ENCODE results near the gene HMCN2.

GRCh38 chr9:130239741-130240241 lies 25.8 kb upstream of the HMCN2 start:
- TF ChIP-seq EZH2 (IDR thresholded peaks at IDR 0.05; ENCODE audit: low read depth) (no peak), CTCF (conservative IDR thresholded peaks at IDR 0.05) (no peak)
